Measurements from ENCODE around the gene PHOX2A.
"Not testable (repeated sequence)": the region's sequence is repeated elsewhere in the genome, so short reads cannot be mapped to it uniquely, and the experiment has no call there.

The PHOX2A gene

GRCh38 chr11:72244060-72244360 lies at the start of gene PHOX2A:
TSS of gene PHOX2A (minus strand) at chr11:72244176. CDS start at chr11:72244004, 172 bp downstream.
- DNase-seq = no peak

DNA sequence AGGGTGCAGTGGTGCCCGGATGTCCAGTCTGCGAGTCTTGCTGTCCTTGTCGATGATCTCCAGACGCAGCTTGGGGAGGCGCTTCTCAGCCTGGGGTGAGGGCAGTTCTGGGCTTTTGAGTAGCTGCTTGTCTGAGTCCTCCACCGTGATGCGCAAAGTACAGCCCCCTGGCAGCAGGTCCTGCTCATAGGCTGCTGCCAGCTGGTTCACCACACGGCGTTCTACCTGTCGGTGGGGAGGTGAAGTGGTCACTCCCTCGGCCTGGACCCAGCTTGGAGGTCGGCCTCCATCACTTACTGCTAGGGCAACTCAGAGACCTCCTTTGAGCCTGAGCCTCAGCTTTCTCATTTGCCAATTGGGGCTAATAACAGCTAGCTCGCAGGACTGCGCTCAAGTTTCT lies 49.4 kb upstream of the PHOX2A start:
- DNase-seq = no peak

DNA sequence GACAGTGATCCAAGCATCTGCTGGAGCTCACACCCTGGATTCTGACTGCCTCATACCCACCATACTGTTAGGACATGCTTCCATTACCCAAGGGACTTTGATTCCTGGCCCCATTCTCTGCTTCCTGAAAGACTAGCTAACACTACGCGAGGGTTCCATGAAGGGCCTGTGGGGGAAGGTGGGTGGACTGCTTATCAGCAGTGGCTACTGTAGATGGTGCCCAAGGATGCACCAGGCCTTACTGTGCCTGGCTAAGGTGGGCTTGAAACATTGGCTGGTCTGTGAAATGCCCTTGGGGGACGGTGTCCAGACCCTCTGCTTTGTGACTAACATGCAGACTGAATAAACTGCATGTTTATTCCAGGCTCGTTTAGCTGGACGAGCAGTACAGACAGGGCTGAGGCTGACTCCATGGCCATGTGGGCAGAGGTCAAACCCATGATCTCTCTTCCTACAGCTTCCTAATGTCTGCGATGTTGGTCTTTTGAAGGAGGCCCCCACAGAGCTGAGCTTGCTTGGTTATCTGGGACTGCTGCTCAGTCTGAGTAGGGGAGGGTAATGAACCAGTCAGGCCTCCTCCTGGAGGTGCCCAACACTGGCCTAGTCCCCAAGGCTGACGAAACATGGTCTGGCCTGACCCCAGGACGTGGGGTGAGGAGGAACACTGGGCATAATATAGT lies 48.3 kb upstream of the PHOX2A start:
- no peak for DNase-seq

DNA sequence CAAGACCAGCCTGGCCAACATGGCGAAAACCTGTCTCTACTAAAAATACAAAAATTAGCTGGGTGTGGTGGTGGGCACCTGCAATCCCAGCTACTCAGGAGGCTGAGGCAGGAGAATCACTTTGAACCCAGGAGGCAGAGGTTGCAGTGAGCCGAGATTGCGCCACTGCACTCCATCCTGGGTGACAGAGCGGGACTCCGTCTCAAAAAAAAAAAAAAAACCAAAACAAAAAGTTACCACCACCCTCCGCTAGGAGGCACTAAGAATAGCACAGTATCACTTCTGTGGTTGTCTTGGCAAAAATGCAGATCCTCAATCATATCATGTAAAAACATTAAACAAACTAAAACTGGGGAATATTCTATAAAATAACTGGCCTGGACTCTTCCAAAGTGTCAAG lies 46.8 kb upstream of the PHOX2A start:
- peak; percentile 21 for DNase-seq

- DNase-seq = no peak
These were observed 43.3 kb upstream of the PHOX2A start for GRCh38 chr11:72287293-72287692.

DNA sequence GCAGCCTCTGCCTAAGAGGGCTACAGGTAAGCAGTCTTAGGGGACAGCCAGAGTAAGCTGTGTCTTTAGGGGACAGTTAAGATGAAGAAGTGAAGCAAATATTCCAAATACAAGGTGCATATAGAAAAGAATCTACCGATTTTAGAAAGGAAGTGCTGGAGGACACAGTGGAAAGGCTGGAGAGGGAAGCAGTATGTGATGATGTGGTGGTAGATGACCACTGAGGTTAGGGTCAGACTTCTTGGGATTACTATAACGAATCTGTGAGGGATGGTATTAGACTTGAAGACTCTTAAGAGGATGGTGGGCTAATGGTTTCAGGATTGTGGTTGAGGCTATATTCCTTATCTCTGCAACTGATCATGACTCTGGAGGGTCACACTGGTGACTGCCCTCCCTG lies 40.0 kb upstream of the PHOX2A start:
- no peak for DNase-seq

GRCh38 chr11:72280726-72281315 lies 36.8 kb upstream of the PHOX2A start:
- no peak for DNase-seq

DNA sequence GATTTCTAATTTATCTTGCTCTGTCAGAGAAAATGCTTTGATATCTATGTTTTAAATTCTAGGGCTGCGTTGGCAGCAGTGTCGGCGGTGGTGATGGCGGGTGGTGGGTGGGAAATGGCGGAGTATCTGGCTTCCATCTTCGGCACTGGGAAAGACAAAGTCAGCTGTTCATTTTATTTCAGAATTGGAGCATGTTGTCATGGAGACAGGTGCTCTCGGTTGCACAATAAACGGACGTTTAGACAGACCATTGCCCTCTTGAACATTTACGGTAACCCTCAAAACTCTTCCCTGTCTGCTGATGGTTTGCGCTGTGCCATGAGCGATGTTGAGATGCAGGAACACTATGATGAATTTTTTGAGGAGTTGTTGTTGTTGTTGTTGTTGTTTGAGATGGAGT lies 36.1 kb upstream of the PHOX2A start:
- DNase-seq = no peak

- DNase-seq = no peak
These were observed 34.9 kb upstream of the PHOX2A start for GRCh38 chr11:72278905-72279304.

DNA sequence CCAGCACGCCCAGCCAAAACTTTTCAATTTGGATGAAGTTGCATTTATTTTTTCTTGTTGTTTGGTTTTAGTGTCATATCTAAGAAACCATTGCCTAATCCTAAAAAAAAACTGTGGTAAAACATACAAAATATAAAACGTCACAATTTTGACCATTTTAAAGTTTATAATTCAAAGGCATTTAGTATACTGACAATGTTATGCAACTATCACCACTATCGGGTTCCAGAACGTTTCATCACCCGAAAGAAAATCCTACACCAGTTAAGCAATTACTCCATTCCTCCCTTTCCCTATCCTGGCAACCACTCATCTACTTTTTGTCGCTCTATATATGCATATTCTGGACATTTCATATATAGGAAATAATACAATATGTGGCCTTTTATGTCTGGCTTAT lies 30.5 kb upstream of the PHOX2A start:
- no peak for DNase-seq

DNA sequence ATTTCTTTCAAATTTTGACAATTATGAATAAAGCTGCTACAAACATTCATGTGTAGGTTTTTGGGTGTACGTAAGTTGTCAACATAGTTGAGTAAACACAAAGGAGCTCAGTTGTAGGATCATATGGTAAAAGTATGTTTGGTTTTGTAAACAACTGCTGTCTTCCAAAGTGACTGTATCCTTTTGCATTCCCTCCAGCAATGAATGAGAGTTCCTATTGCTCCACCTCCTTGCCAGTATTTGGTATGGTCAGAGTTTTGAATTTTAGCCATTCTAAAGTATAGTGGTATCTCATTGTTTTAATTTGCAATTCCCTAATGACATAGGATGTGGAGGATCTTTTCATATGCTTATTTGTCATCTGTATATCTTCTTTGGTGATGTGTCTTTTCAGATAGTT lies 28.0 kb upstream of the PHOX2A start:
- DNase-seq = no peak

- no peak for DNase-seq
These were observed 24.1 kb upstream of the PHOX2A start for GRCh38 chr11:72267956-72268617.

DNA sequence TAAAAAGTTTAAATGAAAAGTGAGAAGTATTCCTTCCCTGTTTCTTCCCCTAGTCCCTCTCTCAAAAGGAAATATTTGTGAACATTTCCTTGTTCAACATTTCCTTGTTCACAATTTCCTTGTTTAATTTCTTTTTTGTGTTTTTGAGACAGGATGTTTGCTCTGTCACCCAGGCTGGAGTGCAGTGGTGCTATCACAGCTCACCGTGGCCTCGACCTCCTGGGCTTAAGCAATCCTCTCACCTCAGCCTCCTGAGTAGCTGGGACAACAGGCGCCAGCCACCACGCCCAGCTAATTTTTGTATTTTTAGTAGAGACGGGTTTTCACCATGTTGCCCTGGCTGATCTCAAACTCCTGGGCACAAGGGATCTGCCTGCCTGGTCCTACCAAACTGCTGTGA lies 23.0 kb upstream of the PHOX2A start:
- DNase-seq = not testable (repeated sequence)

DNA sequence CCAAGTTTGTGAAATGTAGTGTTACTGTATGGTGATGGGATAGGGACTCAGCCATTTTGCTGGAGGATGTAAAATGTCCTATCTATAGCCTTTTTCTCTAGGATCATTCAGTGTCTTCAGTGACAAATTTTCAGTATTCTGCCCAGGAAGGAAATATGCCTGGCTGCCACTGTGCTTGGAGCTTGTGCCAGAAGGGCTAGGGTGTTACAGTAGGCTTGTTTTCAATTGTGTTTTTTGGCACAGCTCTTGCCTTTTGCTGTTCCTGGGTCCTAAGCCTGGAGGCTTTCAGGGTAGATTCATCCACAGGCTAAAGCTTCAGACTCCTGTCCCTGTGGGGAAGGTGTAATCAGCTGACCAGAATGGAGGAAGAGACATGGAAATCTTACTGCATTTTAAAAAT lies 22.0 kb upstream of the PHOX2A start:
- no peak for DNase-seq

GRCh38 chr11:72263361-72263760 lies 19.4 kb upstream of the PHOX2A start:
- DNase-seq = no peak

DNA sequence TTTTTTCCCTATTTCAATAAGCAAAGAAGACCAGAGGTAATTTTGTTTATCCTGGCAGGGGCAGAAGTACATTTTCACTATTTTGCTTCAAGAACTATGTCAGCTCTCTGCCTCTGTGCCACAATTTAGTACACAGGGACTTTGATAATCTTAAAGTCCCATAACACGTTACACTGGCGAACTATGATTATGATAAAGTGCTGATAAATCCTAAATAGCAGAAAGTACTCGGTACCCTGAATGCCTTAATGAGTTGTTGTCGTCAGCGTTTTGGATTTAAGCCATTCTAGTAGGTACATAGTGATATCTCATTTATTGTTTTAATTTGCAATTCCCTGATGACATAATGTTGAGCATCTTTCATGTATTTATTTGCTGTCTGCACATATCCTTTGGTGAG lies 16.6 kb upstream of the PHOX2A start:
- DNase-seq = no peak

DNA sequence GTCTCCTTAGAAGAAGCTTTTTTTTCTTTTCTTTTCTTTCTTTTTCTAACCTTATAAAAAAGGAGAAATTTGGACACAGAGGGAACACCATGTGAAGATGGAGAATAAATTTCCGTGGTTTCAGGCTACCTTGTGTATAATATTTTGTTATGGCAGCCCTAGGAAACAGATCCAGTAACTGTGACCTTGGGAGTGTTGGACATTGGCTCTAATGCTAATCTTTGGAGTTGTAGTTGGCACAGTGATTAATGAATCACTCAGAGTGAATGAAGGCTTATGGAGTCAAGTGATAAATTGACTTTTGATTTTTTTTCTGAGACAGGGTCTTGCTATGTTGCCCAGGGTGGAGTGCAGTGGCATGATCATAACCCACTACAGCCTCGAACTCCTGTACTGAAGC lies 15.5 kb upstream of the PHOX2A start:
- DNase-seq = no peak

DNA sequence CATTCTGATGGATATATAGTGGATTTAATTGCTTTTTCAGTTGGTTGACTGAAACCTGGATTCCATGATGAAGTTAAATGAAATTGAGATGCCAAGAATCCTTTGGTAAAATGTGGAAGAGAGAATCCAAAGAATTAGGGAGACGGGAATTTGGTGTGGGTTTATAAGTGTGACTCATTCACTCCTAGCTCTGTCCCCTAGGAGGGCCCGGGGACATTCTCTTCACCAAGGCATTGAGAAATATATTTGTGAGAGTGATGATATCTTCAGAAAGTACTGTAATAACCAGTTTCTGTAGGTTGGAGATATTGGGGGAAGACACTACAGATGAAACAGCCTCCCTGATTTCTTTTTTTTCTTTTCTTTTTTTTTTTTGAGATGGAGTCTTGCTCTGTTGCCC lies 13.6 kb upstream of the PHOX2A start:
- no peak for DNase-seq

DNA sequence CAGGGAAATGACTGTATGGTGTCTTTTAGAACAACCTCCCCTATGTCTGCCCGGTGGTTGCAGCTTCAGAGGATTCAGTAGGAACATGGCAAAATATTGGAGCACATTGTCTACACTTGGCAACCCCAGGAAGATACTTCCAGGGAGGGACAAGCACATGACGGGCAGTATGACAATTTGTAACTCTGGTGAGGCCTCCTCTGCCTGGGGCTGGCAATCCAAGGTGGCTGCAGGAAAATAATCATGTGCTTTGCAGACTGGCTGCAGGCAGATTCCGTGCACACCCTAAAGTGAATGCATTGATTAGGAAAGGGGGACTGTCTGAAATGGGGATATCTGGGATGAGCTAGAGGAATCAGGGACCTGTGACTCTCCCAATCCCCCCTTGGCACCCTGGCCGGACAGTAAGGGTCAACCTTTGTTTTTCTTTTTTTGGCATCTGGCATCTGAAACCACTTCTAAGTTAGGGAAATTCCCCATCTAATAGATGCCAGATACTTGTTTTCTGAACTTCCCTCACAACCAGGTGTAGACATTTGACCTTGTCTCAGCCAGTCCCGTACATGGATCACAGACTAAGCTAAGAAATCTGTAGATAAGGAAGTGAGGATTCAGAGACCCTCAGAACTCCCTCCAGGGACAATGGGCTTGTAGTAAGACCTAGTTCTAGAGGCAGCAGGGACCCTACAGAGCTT lies 10.5 kb upstream of the PHOX2A start:
- no peak for DNase-seq

- no peak for DNase-seq
These were observed 9.4 kb upstream of the PHOX2A start for GRCh38 chr11:72253392-72253791.

- DNase-seq = no peak
These were observed 7.6 kb upstream of the PHOX2A start for GRCh38 chr11:72251614-72252013.

DNA sequence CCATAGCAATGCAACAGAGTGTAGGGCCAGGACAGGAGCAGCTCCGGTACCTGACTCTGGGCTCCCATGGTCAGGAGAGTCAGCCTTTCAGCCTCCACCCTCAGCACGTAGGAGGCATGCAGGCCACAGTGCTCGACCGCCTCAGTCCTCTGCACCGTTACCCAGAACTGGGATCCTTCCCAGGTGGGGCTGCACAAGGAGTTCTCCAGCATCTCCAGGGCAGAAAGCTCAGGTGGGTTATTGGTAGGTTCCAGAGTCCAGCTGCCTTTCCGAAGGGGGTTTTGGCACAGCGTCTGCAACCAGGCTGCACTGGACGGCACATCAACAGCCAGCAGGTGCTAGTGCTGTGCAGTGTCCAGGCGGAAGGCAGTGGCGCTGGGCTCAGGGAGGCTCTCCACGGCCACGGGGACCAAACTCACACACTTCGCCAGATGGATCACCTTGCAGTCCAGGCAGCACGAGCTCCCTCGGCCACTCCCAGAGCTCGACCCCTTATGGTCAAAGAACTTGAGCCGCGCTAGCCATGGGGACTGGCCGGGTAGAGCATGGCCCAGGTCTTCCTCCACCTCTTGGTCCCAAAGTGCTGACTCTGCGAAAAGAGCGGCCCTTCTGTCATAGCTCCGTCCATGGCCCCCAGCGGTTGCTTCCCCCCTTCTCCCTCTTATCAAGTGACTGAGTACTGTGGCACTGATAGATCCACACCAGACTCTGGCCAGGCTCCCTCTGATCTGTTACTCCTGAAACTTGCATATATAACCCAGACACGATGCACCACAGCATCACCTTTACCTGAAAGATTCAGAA lies 6.9 kb upstream of the PHOX2A start:
- DNase-seq = no peak

DNA sequence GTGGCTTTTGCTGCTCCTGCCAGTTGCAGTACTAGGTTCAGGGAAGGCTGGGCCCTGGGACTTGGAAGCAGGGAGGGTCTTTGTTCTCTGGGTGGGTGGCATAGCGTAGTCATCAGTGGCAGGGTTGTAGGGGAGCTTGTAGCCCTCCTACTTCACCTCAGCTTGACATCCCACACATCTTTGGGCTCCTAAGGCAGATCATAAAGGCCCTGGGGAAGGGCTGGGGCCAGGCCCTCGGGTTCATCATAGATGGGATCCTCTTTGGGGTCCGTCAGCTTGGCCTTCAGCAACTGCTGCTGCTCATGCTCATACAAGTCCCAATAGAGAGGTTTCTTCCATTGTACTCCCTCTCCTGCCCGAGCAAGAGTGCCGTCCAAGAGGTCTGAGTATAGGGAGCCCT lies 6.0 kb upstream of the PHOX2A start:
- no peak for DNase-seq

Data from activated CD4-positive, alpha-beta T cell treated with anti-CD3 and anti-CD28 coated beads, Interleukin-2, Interleukin-6, amounts not matched to agents 100 ng/mL and 50 ng/mL, durations not matched to agents 16 hours and 8 hours (primary cell).